HCT116 (cell line): ENCODE results near the gene UBE2G2. TPM values are rescaled to one million over a fixed set of nuclear protein-coding genes. Genes with fewer than 3 reads are reported as not detected.

Source experiments
- ATAC-seq: fragments of 200-7000 bp; cut with Tn5 transposase; 2 replicates; pipeline ENCODE4 v1.9.1; 2020; ENCODE audit warnings: mild to moderate bottlenecking, moderate library complexity
- BruUV-seq: library from RNA; stranded (reverse); fragments of 400-500 nt; replicated peaks from 2 replicates; lab custom pipeline; 2021; lab: Mats Ljungman, UMichigan
- CTCF ChIA-PET: fragments of 300-600 bp; sonication (Branson Sonifier 250); formaldehyde crosslinking; loops from one replicate; lab custom pipeline; 2021; ENCODE audit warnings: antibody characterized with exemption; lab: Charles Lee
- POLR2A ChIA-PET: fragments of 300-600, 350-600 bp; sonication (Branson Sonifier 250); formaldehyde crosslinking; loops from one replicate; lab custom pipeline; 2021; ENCODE audit warnings: antibody characterized with exemption; lab: Charles Lee
- RAD21 ChIA-PET, 2 experiments: fragments of 300-600 bp; sonication (Branson Sonifier 250); formaldehyde crosslinking; loops; one replicate each; lab custom pipeline; 2023; ENCODE audit warnings: low total read pairs in 2 of 2; ENCODE audit not compliant: uncharacterized antibody in 2 of 2, unreplicated experiment in 2 of 2, low non-redundant PET in 1 of 2; lab: Charles Lee
- DNase-seq: peaks from one replicate; pipeline ENCODE4 v3.0.0-alpha.2; 2010; ENCODE audit warnings: low read depth, low spot score
- H2AFZ ChIP-seq: fragments of 200-600 bp; shearing (Covaris generic), sonication (generic); 2 replicates; pipeline ENCODE4 v1.6.1; 2017; ENCODE audit warnings: low read depth, mixed run types, mixed read lengths, antibody characterized with exemption, low read length; ENCODE audit not compliant: poor library complexity, severe bottlenecking
- H3K27ac ChIP-seq: 2 replicates; pipeline ENCODE4 v1.5.1; 2012; ENCODE audit warnings: low read depth, low read length
- H3K27me3 ChIP-seq: fragments of 200-600 bp; sonication (generic); 2 replicates; pipeline ENCODE4 v1.6.1; 2016; ENCODE audit warnings: mixed run types, low read length, mixed read lengths; ENCODE audit not compliant: insufficient read depth
- H3K36me3 ChIP-seq, 2 experiments: fragments of 200-500 bp in 1 of 2; fragments of 200-600 bp in 1 of 2; sonication (Bioruptor generic) in 1 of 2; sonication (generic) in 1 of 2; 2 replicates each; pipeline versions ENCODE4 v1.5.1 to v1.6.1; 2014 to 2016; ENCODE audit warnings: low read length in 2 of 2, inconsistent platforms in 1 of 2, mixed read lengths in 1 of 2, mixed run types in 1 of 2; ENCODE audit not compliant: insufficient read depth in 2 of 2, control insufficient read depth in 1 of 2
- H3K4me1 ChIP-seq, 2 experiments: fragments of 200-600 bp in 1 of 2; sonication (generic) in 1 of 2; 2 replicates each; pipeline versions ENCODE4 v1.5.1 to v1.6.1; 2012 to 2017; ENCODE audit warnings: low read length in 2 of 2, inconsistent platforms in 1 of 2, mild to moderate bottlenecking in 1 of 2, mixed read lengths in 1 of 2, mixed run types in 1 of 2, moderate library complexity in 1 of 2; ENCODE audit not compliant: insufficient read depth in 2 of 2, control insufficient read depth in 1 of 2
- H3K4me2 ChIP-seq: fragments of 200-600 bp; sonication (generic); 2 replicates; pipeline ENCODE4 v1.6.1; 2017; ENCODE audit warnings: mixed run types, low read length, mixed read lengths
- H3K4me3 ChIP-seq, 2 experiments: fragments of 200-600 bp in 1 of 2; sonication (generic) in 1 of 2; replicated peaks in 1 of 2; 2 replicates each; pipeline ENCODE4 v1.5.1; 2011 to 2016; ENCODE audit warnings: low read length in 2 of 2, control low read depth in 1 of 2, low read depth in 1 of 2, mild to moderate bottlenecking in 1 of 2, mixed read lengths in 1 of 2, mixed run types in 1 of 2
- H3K79me2 ChIP-seq: fragments of 200-600 bp; sonication (generic); 2 replicates; pipeline ENCODE4 v1.6.1; 2017; ENCODE audit warnings: mild to moderate bottlenecking, mixed run types, low read length, moderate library complexity, mixed read lengths; ENCODE audit not compliant: insufficient read depth
- H3K9ac ChIP-seq: fragments of 200-600 bp; sonication (generic); 2 replicates; pipeline ENCODE4 v1.6.1; 2016; ENCODE audit warnings: low read length, mixed read lengths
- H3K9me2 ChIP-seq: fragments of 200-600 bp; sonication (generic), shearing (Covaris generic); 2 replicates; pipeline ENCODE4 v1.6.1; 2017; ENCODE audit warnings: mixed run types, mild to moderate bottlenecking, moderate library complexity; ENCODE audit not compliant: insufficient read depth
- H3K9me3 ChIP-seq, 2 experiments: fragments of 200-500 bp in 1 of 2; fragments of 200-600 bp in 1 of 2; sonication (Bioruptor generic) in 1 of 2; sonication (generic) in 1 of 2; 2 replicates each; pipeline ENCODE4 v1.6.1; 2014 to 2017; ENCODE audit warnings: low read length in 2 of 2, mixed read lengths in 2 of 2, inconsistent platforms in 1 of 2, low read depth in 1 of 2, mild to moderate bottlenecking in 1 of 2, mixed run types in 1 of 2, moderate library complexity in 1 of 2; ENCODE audit not compliant: control insufficient read depth in 1 of 2, insufficient read depth in 1 of 2
- H4K20me1 ChIP-seq: fragments of 200-600 bp; sonication (generic), shearing (Covaris generic); 2 replicates; pipeline ENCODE4 v1.6.1; 2017; ENCODE audit warnings: mixed run types, mild to moderate bottlenecking, moderate library complexity; ENCODE audit not compliant: insufficient read depth
- CBX3 ChIP-seq: IDR thresholded peaks from 2 replicates; pipeline ENCODE4 v1.6.1; 2012; ENCODE audit warnings: low read depth
- ELF1 ChIP-seq: IDR thresholded peaks from 2 replicates; pipeline ENCODE4 v1.6.1; 2012; ENCODE audit warnings: low read depth, borderline replicate concordance
- FOSL1 ChIP-seq: IDR thresholded peaks from 2 replicates; pipeline ENCODE4 v1.6.1; 2012; ENCODE audit warnings: low read depth
- RAD21 ChIP-seq: IDR thresholded peaks from 2 replicates; pipeline ENCODE4 v1.6.1; 2012; ENCODE audit warnings: low read depth, mild to moderate bottlenecking
- intact Hi-C: fragments of 100-400 bp; cut with micrococcal nuclease; formaldehyde crosslinking; loops from 2 replicates; pipeline ENCODE4 v1.10.0; 2022
- total RNA-seq: library from RNA; stranded (reverse); gene quantifications from one replicate; pipeline ENCODE4 v1.2.1, GENCODE V29; 2021; ENCODE audit not compliant: unreplicated experiment
- TF ChIP-seq, protein P1 (sequence below), 3 experiments: fragments of 200-600 bp in 1 of 3; sonication (generic) in 1 of 3; IDR thresholded peaks in 2 of 3; conservative IDR thresholded peaks in 1 of 3; 2 replicates each; pipeline ENCODE4 v1.5.1; 2012 to 2017; ENCODE audit warnings: low read depth in 2 of 3, low read length in 2 of 3, antibody characterized with exemption in 1 of 3, borderline replicate concordance in 1 of 3, control low read depth in 1 of 3, mild to moderate bottlenecking in 1 of 3, mixed read lengths in 1 of 3, mixed run types in 1 of 3, moderate library complexity in 1 of 3; ENCODE audit not compliant: insufficient read depth in 1 of 3

Gene UBE2G2
- total RNA-seq, 1 experiment from 2014 or later, result 86.5 TPM

DNA sequence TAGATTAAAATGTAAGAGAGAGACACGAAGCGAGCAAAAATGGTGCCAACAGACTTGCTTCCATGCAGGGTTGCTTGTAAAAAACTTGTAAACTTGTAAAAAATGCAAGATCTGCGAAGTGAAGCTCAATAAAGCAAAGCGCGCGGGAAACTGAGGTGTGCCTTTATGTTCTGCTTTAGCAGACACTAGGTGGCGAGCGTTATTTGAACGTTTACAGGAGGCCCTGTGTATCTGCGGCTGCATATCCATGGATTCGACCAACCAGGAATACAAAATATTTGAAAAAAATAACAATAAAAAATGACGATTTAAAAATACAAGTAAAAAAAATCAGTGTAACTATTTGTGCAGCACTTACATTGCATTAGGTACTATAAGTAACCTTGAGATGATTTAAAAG lies 1.5 kb downstream of the UBE2G2 start:
- DNase-seq, result no peak
- Histone ChIP-seq H2AFZ (no peak overlapping the region), H3K4me3 (peak overlapping the region; percentile 78 to 88), H3K9ac (0 out of 2 replicates have a peak overlapping the region, but pooled peaks have one; percentile 77), H3K27me3 (no peaks in the 10 kb centered on the region), H3K79me2 (peaks cover 75% of the 10 kb centered on the region), H4K20me1 (peaks cover 19% of the 10 kb centered on the region; the same call in 1 of the 2 replicates), H3K9me2 (no peaks in the 10 kb centered on the region), H3K4me2 (peak overlapping the region; percentile 78), H3K4me1 (peaks cover 11 to 20% of the 10 kb centered on the region in 2 experiments), H3K27ac (no peak overlapping the region), H3K36me3 (peaks cover 9 to 39% of the 10 kb centered on the region in 2 experiments; a peak in 3 of 4 replicates), H3K9me3 (no peaks in the 10 kb centered on the region)
- CTCF ChIA-PET, result interaction anchor here (1.2 to 2.5 kb wide), 3 partner anchors 73 to 337 kb away, joined by 3 to 12 read pairs (median 9); partner anchors contain the start of gene PTTG1IP
- no TSS peak for BruUV-seq
- POLR2A ChIA-PET, result no interaction called here
- RAD21 ChIA-PET, result no interaction called here
- no peak for ATAC-seq
- peak; percentile 39; the same call in 1 of the 2 replicates for TF ChIP-seq RAD21
- TF ChIP-seq ELF1, result no peak
- TF ChIP-seq, protein P1, sequence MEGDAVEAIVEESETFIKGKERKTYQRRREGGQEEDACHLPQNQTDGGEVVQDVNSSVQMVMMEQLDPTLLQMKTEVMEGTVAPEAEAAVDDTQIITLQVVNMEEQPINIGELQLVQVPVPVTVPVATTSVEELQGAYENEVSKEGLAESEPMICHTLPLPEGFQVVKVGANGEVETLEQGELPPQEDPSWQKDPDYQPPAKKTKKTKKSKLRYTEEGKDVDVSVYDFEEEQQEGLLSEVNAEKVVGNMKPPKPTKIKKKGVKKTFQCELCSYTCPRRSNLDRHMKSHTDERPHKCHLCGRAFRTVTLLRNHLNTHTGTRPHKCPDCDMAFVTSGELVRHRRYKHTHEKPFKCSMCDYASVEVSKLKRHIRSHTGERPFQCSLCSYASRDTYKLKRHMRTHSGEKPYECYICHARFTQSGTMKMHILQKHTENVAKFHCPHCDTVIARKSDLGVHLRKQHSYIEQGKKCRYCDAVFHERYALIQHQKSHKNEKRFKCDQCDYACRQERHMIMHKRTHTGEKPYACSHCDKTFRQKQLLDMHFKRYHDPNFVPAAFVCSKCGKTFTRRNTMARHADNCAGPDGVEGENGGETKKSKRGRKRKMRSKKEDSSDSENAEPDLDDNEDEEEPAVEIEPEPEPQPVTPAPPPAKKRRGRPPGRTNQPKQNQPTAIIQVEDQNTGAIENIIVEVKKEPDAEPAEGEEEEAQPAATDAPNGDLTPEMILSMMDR (IDR thresholded peaks at IDR 0.05 in 2 of 3, conservative IDR thresholded peaks at IDR 0.05 in 1 of 3; ENCODE audit: borderline replicate concordance in 1 of 3, insufficient read depth in 1 of 3, low read depth in 2 of 3, low read length in 2 of 3), result peak in 2 of 3 experiments; percentile 35 to 46; a peak in 4 of 6 replicates
- no peak for TF ChIP-seq FOSL1
- intact Hi-C loops, result loop anchor here (1.0 kb wide), 1 partner anchor 337 kb away; no protein-coding TSS in a partner anchor

DNA sequence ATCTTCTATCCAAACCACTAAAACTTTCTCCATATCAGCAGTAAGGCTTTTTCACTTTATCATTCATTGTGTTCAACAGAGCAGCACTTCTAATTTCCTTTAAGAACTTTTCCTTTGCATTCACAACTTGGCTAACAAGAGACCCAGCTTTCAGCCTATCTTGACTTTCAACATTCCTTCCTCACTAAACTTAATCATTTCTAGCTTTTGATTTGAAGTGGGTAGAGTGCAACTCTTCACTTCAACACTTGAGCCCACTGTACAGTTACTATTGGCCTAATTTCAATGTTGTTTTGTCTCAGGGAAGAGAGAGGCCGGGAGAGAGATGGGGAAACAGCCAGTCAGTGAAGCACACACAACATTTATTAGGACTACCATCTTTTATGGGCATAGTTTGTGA lies 2.0 kb downstream of the UBE2G2 start:
- H3K9me2 ChIP-seq, result no peaks in the 10 kb centered on the region
- no peaks in the 10 kb centered on the region for H3K9me3 ChIP-seq
- intact Hi-C loops, result loop anchor here (1.0 kb wide), 1 partner anchor 338 kb away; no protein-coding TSS in a partner anchor
- RAD21 ChIA-PET, result no interaction called here
- CTCF ChIA-PET, result interaction anchor here (1.2 to 2.5 kb wide), 2 partner anchors 303 to 338 kb away, joined by 3 to 12 read pairs; no protein-coding TSS in a partner anchor
- DNase-seq (no peak), ATAC-seq (no peak)
- no peak overlapping the region for H3K9ac ChIP-seq
- H3K36me3 ChIP-seq, result peaks cover 9 to 39% of the 10 kb centered on the region in 2 experiments; a peak in 3 of 4 replicates
- no peak overlapping the region for H3K27ac ChIP-seq
- peaks cover 11 to 20% of the 10 kb centered on the region in 2 experiments for H3K4me1 ChIP-seq
- BruUV-seq, result no TSS peak
- H3K4me3 ChIP-seq, result 0 out of 4 replicates have a peak overlapping the region, but pooled peaks of 1 of the 2 experiments have one; percentile 78
- no peaks in the 10 kb centered on the region for H3K27me3 ChIP-seq
- H2AFZ ChIP-seq, result no peak overlapping the region
- H3K79me2 ChIP-seq, result peaks cover 80% of the 10 kb centered on the region
- peaks cover 19% of the 10 kb centered on the region; the same call in 1 of the 2 replicates for H4K20me1 ChIP-seq
- peak overlapping the region; percentile 78 for H3K4me2 ChIP-seq
- no peak for TF ChIP-seq CBX3
- TF ChIP-seq, protein P1 (IDR thresholded peaks at IDR 0.05 in 2 of 3, conservative IDR thresholded peaks at IDR 0.05 in 1 of 3; ENCODE audit: borderline replicate concordance in 1 of 3, insufficient read depth in 1 of 3, low read depth in 2 of 3, low read length in 2 of 3), result no peak
- POLR2A ChIA-PET, result no interaction called here
